ENCODE data around the gene SRRM5.
A peak's percentile ranks its signal among the peaks of the same experiment; 100 is the strongest.
"Not testable (repeated sequence)": the region's sequence is repeated elsewhere in the genome, so short reads cannot be mapped to it uniquely, and the experiment has no call there.

The SRRM5 gene

GRCh38 chr19:43641333-43641732, 29.4 kb downstream of the SRRM5 start:
- Histone ChIP-seq H3K27ac (ENCODE audit: low read length) (no peak overlapping the region), H3K36me3 (ENCODE audit: control insufficient read depth in 1 of 2, insufficient read depth in 2 of 2, low read length in 2 of 2) (peaks cover 0 to 2% of the 10 kb centered on the region in 2 donors)

GRCh38 chr19:43642531-43642930, 30.6 kb downstream of the SRRM5 start:
- H3K27me3 ChIP-seq (ENCODE audit: low read depth, low read length): peaks cover 10% of the 10 kb centered on the region
- H3K4me1 ChIP-seq (ENCODE audit: control insufficient read depth in 1 of 2, insufficient read depth in 2 of 2, low read length in 2 of 2): peaks cover 0 to 14% of the 10 kb centered on the region in 2 donors
- H3K36me3 ChIP-seq (ENCODE audit: control insufficient read depth in 1 of 2, insufficient read depth in 2 of 2, low read length in 2 of 2): peaks cover 0 to 4% of the 10 kb centered on the region in 2 donors
- H3K9me3 ChIP-seq (ENCODE audit: control insufficient read depth in 1 of 2, low read length in 2 of 2): no peaks in the 10 kb centered on the region
- no peak overlapping the region for H3K27ac ChIP-seq (ENCODE audit: low read length)
- H3K4me3 ChIP-seq (ENCODE audit: low read depth in 1 of 2, low read length in 2 of 2): no peak overlapping the region

More at GRCh38 chr19:43641333-43641732, 29.4 kb downstream of the SRRM5 start:
- Histone ChIP-seq H3K27me3 (ENCODE audit: low read depth, low read length) (peaks cover 10% of the 10 kb centered on the region), H3K9me3 (ENCODE audit: control insufficient read depth in 1 of 2, low read length in 2 of 2) (no peaks in the 10 kb centered on the region), H3K4me3 (ENCODE audit: low read depth in 1 of 2, low read length in 2 of 2) (no peak overlapping the region), H3K4me1 (ENCODE audit: control insufficient read depth in 1 of 2, insufficient read depth in 2 of 2, low read length in 2 of 2) (peaks cover 0 to 14% of the 10 kb centered on the region in 2 donors)

DNA sequence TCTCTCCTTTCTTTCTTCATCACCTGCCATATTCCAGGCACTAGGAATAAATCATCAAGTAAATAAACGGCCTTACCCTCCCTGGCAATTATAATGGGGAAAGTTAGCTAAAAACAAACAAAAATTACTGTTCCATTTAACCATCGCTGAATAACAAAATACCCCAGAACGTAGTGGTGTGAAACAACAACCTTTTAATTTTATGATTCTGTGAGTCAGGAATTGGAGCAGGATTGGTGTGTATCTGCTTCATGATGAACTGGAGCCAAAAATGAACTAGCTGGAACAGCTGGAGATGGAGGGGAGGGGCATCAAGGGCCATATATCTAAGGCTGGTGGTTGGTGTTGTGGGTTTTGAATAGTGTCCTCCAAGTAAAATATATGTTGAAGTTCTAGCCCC, 31.4 kb downstream of the SRRM5 start:
- H3K4me3 ChIP-seq (ENCODE audit: low read depth in 1 of 2, low read length in 2 of 2): no peak overlapping the region
- H3K9me3 ChIP-seq (ENCODE audit: control insufficient read depth in 1 of 2, low read length in 2 of 2): no peaks in the 10 kb centered on the region
- peaks cover 10% of the 10 kb centered on the region for H3K27me3 ChIP-seq (ENCODE audit: low read depth, low read length)
- peaks cover 0 to 14% of the 10 kb centered on the region in 2 donors for H3K4me1 ChIP-seq (ENCODE audit: control insufficient read depth in 1 of 2, insufficient read depth in 2 of 2, low read length in 2 of 2)
- H3K27ac ChIP-seq (ENCODE audit: low read length): no peak overlapping the region
- H3K36me3 ChIP-seq (ENCODE audit: control insufficient read depth in 1 of 2, insufficient read depth in 2 of 2, low read length in 2 of 2): peaks cover 0 to 9% of the 10 kb centered on the region in 2 donors

GRCh38 chr19:43644181-43644580, 32.3 kb downstream of the SRRM5 start:
- Histone ChIP-seq H3K27ac (ENCODE audit: low read length) (no peak overlapping the region), H3K4me3 (ENCODE audit: low read depth in 1 of 2, low read length in 2 of 2) (no peak overlapping the region), H3K4me1 (ENCODE audit: control insufficient read depth in 1 of 2, insufficient read depth in 2 of 2, low read length in 2 of 2) (peaks cover 0 to 8% of the 10 kb centered on the region in 2 donors), H3K36me3 (ENCODE audit: control insufficient read depth in 1 of 2, insufficient read depth in 2 of 2, low read length in 2 of 2) (peaks cover 7 to 16% of the 10 kb centered on the region in 2 donors), H3K9me3 (ENCODE audit: control insufficient read depth in 1 of 2, low read length in 2 of 2) (no peaks in the 10 kb centered on the region), H3K27me3 (ENCODE audit: low read depth, low read length) (peaks cover 7% of the 10 kb centered on the region)

- no peaks in the 10 kb centered on the region for H3K27me3 ChIP-seq (ENCODE audit: low read depth, low read length)
- H3K36me3 ChIP-seq (ENCODE audit: control insufficient read depth in 1 of 2, insufficient read depth in 2 of 2, low read length in 2 of 2): peaks cover 10 to 16% of the 10 kb centered on the region in 2 donors
- H3K4me3 ChIP-seq (ENCODE audit: low read depth in 1 of 2, low read length in 2 of 2): no peak overlapping the region
- no peaks in the 10 kb centered on the region for H3K9me3 ChIP-seq (ENCODE audit: control insufficient read depth in 1 of 2, low read length in 2 of 2)
- no peak overlapping the region for H3K27ac ChIP-seq (ENCODE audit: low read length)
- H3K4me1 ChIP-seq (ENCODE audit: control insufficient read depth in 1 of 2, insufficient read depth in 2 of 2, low read length in 2 of 2): no peaks in the 10 kb centered on the region
Measured at GRCh38 chr19:43648633-43649032, 36.7 kb downstream of the SRRM5 start.

- no peak overlapping the region for H3K27ac ChIP-seq (ENCODE audit: low read length)
- H3K4me3 ChIP-seq (ENCODE audit: low read depth in 1 of 2, low read length in 2 of 2): no peak overlapping the region
- no peaks in the 10 kb centered on the region for H3K9me3 ChIP-seq (ENCODE audit: control insufficient read depth in 1 of 2, low read length in 2 of 2)
- no peaks in the 10 kb centered on the region for H3K27me3 ChIP-seq (ENCODE audit: low read depth, low read length)
- no peaks in the 10 kb centered on the region for H3K4me1 ChIP-seq (ENCODE audit: control insufficient read depth in 1 of 2, insufficient read depth in 2 of 2, low read length in 2 of 2)
- peaks cover 10 to 22% of the 10 kb centered on the region in 2 donors for H3K36me3 ChIP-seq (ENCODE audit: control insufficient read depth in 1 of 2, insufficient read depth in 2 of 2, low read length in 2 of 2)
Measured at GRCh38 chr19:43649514-43649913, 37.6 kb downstream of the SRRM5 start.

DNA sequence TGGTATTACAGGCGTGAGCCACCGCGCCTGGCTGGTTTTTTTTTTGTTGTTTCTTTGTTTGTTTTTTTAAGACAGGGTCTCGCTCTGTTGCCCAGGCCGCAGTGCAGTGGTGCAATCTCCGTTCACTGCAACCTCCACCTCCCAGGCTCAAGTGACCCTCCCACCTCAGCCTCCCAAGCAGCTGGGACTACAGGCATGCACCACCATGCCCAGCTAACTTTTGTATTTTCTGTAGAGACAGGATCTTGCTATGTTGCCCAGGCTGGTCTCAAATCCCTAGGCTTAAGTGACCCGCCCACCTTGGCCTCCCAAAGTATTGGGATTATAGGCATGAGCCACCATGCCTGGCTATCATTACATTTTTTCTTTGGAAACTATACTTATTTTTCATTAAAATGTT, 38.4 kb downstream of the SRRM5 start:
- not testable (repeated sequence) for H3K27me3 ChIP-seq (ENCODE audit: low read depth, low read length); H3K4me1 ChIP-seq (ENCODE audit: control insufficient read depth in 1 of 2, insufficient read depth in 2 of 2, low read length in 2 of 2); H3K9me3 ChIP-seq (ENCODE audit: control insufficient read depth in 1 of 2, low read length in 2 of 2); H3K27ac ChIP-seq (ENCODE audit: low read length); H3K4me3 ChIP-seq (ENCODE audit: low read depth in 1 of 2, low read length in 2 of 2)
- H3K36me3 ChIP-seq (ENCODE audit: control insufficient read depth in 1 of 2, insufficient read depth in 2 of 2, low read length in 2 of 2): peaks cover 15 to 28% of the 10 kb centered on the region in 2 donors

- Histone ChIP-seq H3K4me1 (ENCODE audit: control insufficient read depth in 1 of 2, insufficient read depth in 2 of 2, low read length in 2 of 2) (no peaks in the 10 kb centered on the region), H3K27me3 (ENCODE audit: low read depth, low read length) (no peaks in the 10 kb centered on the region), H3K9me3 (ENCODE audit: control insufficient read depth in 1 of 2, low read length in 2 of 2) (no peaks in the 10 kb centered on the region), H3K36me3 (ENCODE audit: control insufficient read depth in 1 of 2, insufficient read depth in 2 of 2, low read length in 2 of 2) (peaks cover 19 to 32% of the 10 kb centered on the region in 2 donors), H3K4me3 (ENCODE audit: low read depth in 1 of 2, low read length in 2 of 2) (peak overlapping the region; percentile 7 to 30), H3K27ac (ENCODE audit: low read length) (no peak overlapping the region)
Measured at GRCh38 chr19:43651758-43652545, 40.1 kb downstream of the SRRM5 start.

DNA sequence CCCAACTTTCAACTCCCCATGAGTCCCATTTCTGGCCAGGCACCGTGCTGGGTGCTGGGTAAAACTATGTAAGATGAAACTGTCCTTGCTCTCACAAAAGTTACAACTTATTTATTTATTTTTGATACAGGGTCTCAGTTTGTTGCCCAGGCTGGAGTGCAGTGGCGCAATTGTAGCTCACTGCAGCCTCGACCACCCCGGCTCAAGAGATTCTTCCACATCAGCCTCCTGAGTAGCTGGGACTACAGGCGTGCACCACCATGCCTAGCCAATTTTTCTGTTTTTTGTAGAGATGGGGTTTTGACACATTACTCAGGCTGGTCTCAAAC, 40.6 kb downstream of the SRRM5 start:
- Histone ChIP-seq H3K4me1 (ENCODE audit: control insufficient read depth in 1 of 2, insufficient read depth in 2 of 2, low read length in 2 of 2) (no peaks in the 10 kb centered on the region), H3K9me3 (ENCODE audit: control insufficient read depth in 1 of 2, low read length in 2 of 2) (no peaks in the 10 kb centered on the region), H3K27ac (ENCODE audit: low read length) (no peak overlapping the region), H3K36me3 (ENCODE audit: control insufficient read depth in 1 of 2, insufficient read depth in 2 of 2, low read length in 2 of 2) (peaks cover 19 to 32% of the 10 kb centered on the region in 2 donors), H3K4me3 (ENCODE audit: low read depth in 1 of 2, low read length in 2 of 2) (no peak overlapping the region), H3K27me3 (ENCODE audit: low read depth, low read length) (no peaks in the 10 kb centered on the region)

GRCh38 chr19:43656436-43656835, 44.5 kb downstream of the SRRM5 start:
- Histone ChIP-seq H3K9me3 (ENCODE audit: control insufficient read depth in 1 of 2, low read length in 2 of 2) (no peaks in the 10 kb centered on the region), H3K36me3 (ENCODE audit: control insufficient read depth in 1 of 2, insufficient read depth in 2 of 2, low read length in 2 of 2) (peaks cover 20 to 35% of the 10 kb centered on the region in 2 donors), H3K4me1 (ENCODE audit: control insufficient read depth in 1 of 2, insufficient read depth in 2 of 2, low read length in 2 of 2) (no peaks in the 10 kb centered on the region), H3K27ac (ENCODE audit: low read length) (no peak overlapping the region), H3K27me3 (ENCODE audit: low read depth, low read length) (no peaks in the 10 kb centered on the region), H3K4me3 (ENCODE audit: low read depth in 1 of 2, low read length in 2 of 2) (no peak overlapping the region)

- H3K36me3 ChIP-seq (ENCODE audit: control insufficient read depth in 1 of 2, insufficient read depth in 2 of 2, low read length in 2 of 2): peaks cover 20 to 43% of the 10 kb centered on the region in 2 donors
- H3K27ac ChIP-seq (ENCODE audit: low read length): no peak overlapping the region
- H3K27me3 ChIP-seq (ENCODE audit: low read depth, low read length): no peaks in the 10 kb centered on the region
Measured at GRCh38 chr19:43658001-43658400, 46.1 kb downstream of the SRRM5 start.

GRCh38 chr19:43658494-43658893, 46.6 kb downstream of the SRRM5 start:
- Histone ChIP-seq H3K9me3 (ENCODE audit: control insufficient read depth in 1 of 2, low read length in 2 of 2) (no peaks in the 10 kb centered on the region), H3K27me3 (ENCODE audit: low read depth, low read length) (no peaks in the 10 kb centered on the region), H3K27ac (ENCODE audit: low read length) (no peak overlapping the region), H3K4me1 (ENCODE audit: control insufficient read depth in 1 of 2, insufficient read depth in 2 of 2, low read length in 2 of 2) (no peaks in the 10 kb centered on the region), H3K4me3 (ENCODE audit: low read depth in 1 of 2, low read length in 2 of 2) (no peak overlapping the region), H3K36me3 (ENCODE audit: control insufficient read depth in 1 of 2, insufficient read depth in 2 of 2, low read length in 2 of 2) (peaks cover 17 to 44% of the 10 kb centered on the region in 2 donors)

More at GRCh38 chr19:43658001-43658400, 46.1 kb downstream of the SRRM5 start:
- no peaks in the 10 kb centered on the region for H3K4me1 ChIP-seq (ENCODE audit: control insufficient read depth in 1 of 2, insufficient read depth in 2 of 2, low read length in 2 of 2)
- H3K4me3 ChIP-seq (ENCODE audit: low read depth in 1 of 2, low read length in 2 of 2): no peak overlapping the region
- H3K9me3 ChIP-seq (ENCODE audit: control insufficient read depth in 1 of 2, low read length in 2 of 2): no peaks in the 10 kb centered on the region

All from muscle layer of duodenum (tissue), 2 donors.